HepG2 (cell line): ENCODE data around the gene RPL19. TPM values are rescaled to one million over a fixed set of nuclear protein-coding genes. Genes with fewer than 3 reads are reported as not detected.

Experiments used
- ATAC-seq: fragments of 200-7000 bp; cut with Tn5 transposase; 3 replicates; pipeline ENCODE4 v1.9.1; 2020; ENCODE audit warnings: mild to moderate bottlenecking, moderate library complexity
- BruUV-seq: library from RNA; stranded (reverse); fragments of 400-500 nt; replicated peaks from 2 replicates; lab custom pipeline; 2021; lab: Mats Ljungman, UMichigan
- CTCF ChIA-PET: fragments of 300-600 bp; formaldehyde crosslinking; extraction: SDS; loops from one replicate; lab custom pipeline; 2021; ENCODE audit warnings: low total read pairs, inconsistent platforms, low intra/inter-chr PET ratio; lab: Yijun Ruan, JAX
- POLR2A ChIA-PET: fragments of 350-600 bp; sonication (Branson Sonifier 250); formaldehyde crosslinking; loops from one replicate; lab custom pipeline; 2020; ENCODE audit warnings: antibody characterized with exemption, inconsistent platforms; lab: Yijun Ruan, JAX
- DNase-seq: peaks from one replicate; pipeline ENCODE4 v3.0.0-alpha.2; 2015; ENCODE audit warnings: low spot score
- FAIRE-seq: peaks from 3 replicates; lab custom pipeline; 2011; peaks lifted over from hg19 to GRCh38; lab: Jason Lieb, UNC
- H2AFZ ChIP-seq: one replicate; pipeline ENCODE4 v1.6.1; 2011; ENCODE audit warnings: low read length, inconsistent platforms
- H3K27ac ChIP-seq: fragments of 300-600 bp; 3 replicates; pipeline ENCODE4 v1.8.0; 2011; ENCODE audit warnings: mixed run types, mild to moderate bottlenecking, mixed read lengths, low read length, inconsistent platforms; ENCODE audit not compliant: insufficient read depth; ENCODE audit errors: extremely low read length
- H3K27me3 ChIP-seq, 2 experiments: fragments of 200-600 bp in 1 of 2; 2 replicates in 1 of 2; 3 replicates in 1 of 2; pipeline versions ENCODE4 v1.6.0 to v1.8.0; 2011; ENCODE audit warnings: low read length in 2 of 2, mild to moderate bottlenecking in 2 of 2, moderate library complexity in 2 of 2, inconsistent platforms in 1 of 2; ENCODE audit not compliant: insufficient read depth in 2 of 2, control insufficient read depth in 1 of 2
- H3K36me3 ChIP-seq, 2 experiments: fragments of 200-600 bp in 1 of 2; replicated peaks in 1 of 2; 2 replicates in 1 of 2; 3 replicates in 1 of 2; pipeline versions ENCODE4 v1.5.1 to v1.8.0; 2011; ENCODE audit warnings: low read length in 2 of 2, inconsistent platforms in 1 of 2; ENCODE audit not compliant: insufficient read depth in 2 of 2, control insufficient read depth in 1 of 2
- H3K4me1 ChIP-seq: 2 replicates; pipeline ENCODE4 v1.5.1; 2012; ENCODE audit warnings: low read length, inconsistent platforms; ENCODE audit not compliant: insufficient read depth
- H3K4me2 ChIP-seq: 2 replicates; pipeline ENCODE4 v1.6.0; 2011; ENCODE audit warnings: low read depth, low read length, inconsistent platforms
- H3K4me3 ChIP-seq, 3 experiments: fragments of 200-600 bp in 1 of 3; sonication (generic), shearing (Covaris generic) in 1 of 3; replicated peaks in 1 of 3; 2 replicates each; pipeline ENCODE4 v1.5.1; 2011 to 2016; ENCODE audit warnings: low read length in 3 of 3, inconsistent platforms in 2 of 3, low read depth in 2 of 3, mild to moderate bottlenecking in 2 of 3, control low read depth in 1 of 3, mixed read lengths in 1 of 3; ENCODE audit not compliant: insufficient read depth in 1 of 3
- H3K79me2 ChIP-seq: one replicate; pipeline ENCODE4 v1.6.1; 2011; ENCODE audit warnings: low read length, inconsistent platforms; ENCODE audit not compliant: insufficient read depth
- H3K9ac ChIP-seq: 2 replicates; pipeline ENCODE4 v1.6.0; 2011; ENCODE audit warnings: mild to moderate bottlenecking, low read depth, low read length, inconsistent platforms; ENCODE audit not compliant: insufficient read depth
- H3K9me3 ChIP-seq: 2 replicates; pipeline ENCODE4 v1.5.1; 2012; ENCODE audit warnings: mild to moderate bottlenecking, low read length
- H4K20me1 ChIP-seq: 2 replicates; pipeline ENCODE4 v1.6.0; 2011; ENCODE audit warnings: inconsistent platforms, mild to moderate bottlenecking, low read length, moderate library complexity; ENCODE audit not compliant: insufficient read depth
- AKAP8 ChIP-seq: sonication (generic); formaldehyde crosslinking; IDR thresholded peaks from 2 replicates; pipeline ENCODE4 v1.5.1; 2020; ENCODE audit warnings: mild to moderate bottlenecking, missing genetic modification reagents
- DNMT1 ChIP-seq: sonication (generic); formaldehyde crosslinking; IDR thresholded peaks from 2 replicates; pipeline ENCODE4 v1.5.1; 2020; ENCODE audit warnings: mild to moderate bottlenecking, missing genetic modification reagents
- KDM4B ChIP-seq: sonication (generic); formaldehyde crosslinking; IDR thresholded peaks from 2 replicates; pipeline ENCODE4 v1.4.0; 2020; ENCODE audit warnings: missing genetic modification reagents
- MTF1 ChIP-seq: sonication (generic); formaldehyde crosslinking; IDR thresholded peaks from 2 replicates; pipeline ENCODE4 v1.5.0; 2020; ENCODE audit warnings: missing genetic modification reagents
- NFATC3 ChIP-seq: sonication (generic); formaldehyde crosslinking; IDR thresholded peaks from 2 replicates; pipeline ENCODE4 v1.5.1; 2020; ENCODE audit warnings: mild to moderate bottlenecking, missing genetic modification reagents
- PLSCR1 ChIP-seq: sonication (generic); formaldehyde crosslinking; IDR thresholded peaks from 2 replicates; pipeline ENCODE4 v1.5.0; 2020; ENCODE audit warnings: missing genetic modification reagents, mild to moderate bottlenecking, borderline replicate concordance
- RBFOX2 ChIP-seq: fragments of 200-400 bp; formaldehyde crosslinking; IDR thresholded peaks from 2 replicates; pipeline ENCODE4 v1.6.1; 2017; ENCODE audit warnings: low read depth, mild to moderate bottlenecking, low read length
- SCMH1 ChIP-seq: sonication (generic); formaldehyde crosslinking; IDR thresholded peaks from 2 replicates; pipeline ENCODE4 v1.9.0; 2021; ENCODE audit warnings: missing genetic modification reagents, mild to moderate bottlenecking, borderline replicate concordance
- SIN3A ChIP-seq: IDR thresholded peaks from 2 replicates; pipeline ENCODE4 v1.6.1; 2011; ENCODE audit warnings: low read depth, mild to moderate bottlenecking, control low read depth, low read length, borderline replicate concordance
- SRSF4 ChIP-seq: fragments of 200-400 bp; formaldehyde crosslinking; IDR thresholded peaks from one replicate; pipeline ENCODE4 v1.6.1; 2018; ENCODE audit warnings: mild to moderate bottlenecking, low read depth, low read length, moderate library complexity; ENCODE audit not compliant: poor library complexity, severe bottlenecking
- U2AF1 ChIP-seq: fragments of 200-400 bp; formaldehyde crosslinking; optimal IDR thresholded peaks from 2 replicates; pipeline ENCODE3; 2017; ENCODE audit warnings: mild to moderate bottlenecking, low read depth, low read length
- ZNF574 ChIP-seq: sonication (generic); formaldehyde crosslinking; IDR thresholded peaks from 2 replicates; pipeline ENCODE4 v1.4.0; 2020; ENCODE audit warnings: missing genetic modification reagents
- ZNF678 ChIP-seq: sonication (generic); formaldehyde crosslinking; IDR thresholded peaks from 2 replicates; pipeline ENCODE4 v1.4.0; 2020; ENCODE audit warnings: mild to moderate bottlenecking, missing genetic modification reagents
- ZNF766 ChIP-seq: sonication (generic); formaldehyde crosslinking; IDR thresholded peaks from 2 replicates; pipeline ENCODE4 v1.5.0; 2020; ENCODE audit warnings: missing genetic modification reagents, borderline replicate concordance
- WGBS: methylation state at CpG from one replicate; pipeline ENCODE4 v1.1.6; 2017; ENCODE audit warnings: low lambda C conversion rate; 5-methylcytosine and 5-hydroxymethylcytosine counted together
- in situ Hi-C: cut with HindIII; loops from 2 replicates; pipeline ENCODE4 v1.10.0; 2017; ENCODE audit warnings: low pct_unique_long_range_greater_than_20kb; ENCODE audit not compliant: extremely low pct_ligation_motif_present
- intact Hi-C: fragments of 100-400 bp; cut with micrococcal nuclease; formaldehyde crosslinking; loops from one replicate; pipeline ENCODE4 v1.10.0; 2022; ENCODE audit not compliant: unreplicated experiment
- polyA plus RNA-seq, 8 experiments: library from polyadenylated mRNA; depleted of rRNA in 3 of 8; stranded (reverse) in 7 of 8; unstranded in 1 of 8; fragments of >200 nt; fragmentation: Illumina TruSeq in 4 of 8; extraction: Trizol in 4 of 8; gene quantifications; 2 replicates each; pipeline versions ENCODE4 v1.2.1 to v1.2.3, GENCODE V29; 2011 to 2016; ENCODE audit warnings: low read depth in 4 of 8, missing spikeins in 1 of 8, mixed read lengths in 1 of 8; ENCODE audit not compliant: insufficient read depth in 1 of 8
- total RNA-seq, 5 experiments: library from RNA; depleted of rRNA; stranded (reverse); fragments of >200 nt; fragmentation: Illumina TruSeq; extraction: Trizol; gene quantifications; 2 replicates each; pipeline ENCODE4 v1.2.3, GENCODE V29; 2016; ENCODE audit warnings: low read depth in 1 of 5
- TF ChIP-seq, protein P1 (sequence below): sonication (generic); formaldehyde crosslinking; conservative IDR thresholded peaks from 2 replicates; pipeline ENCODE4 v1.8.1; 2023; ENCODE audit warnings: missing genetic modification reagents

The RPL19 gene
- total and polyA plus RNA-seq, 2 of the 13 experiments (the other 11 are each of a cell fraction or from before 2014, with no cell fraction given), result 2,522 to 2,768 TPM

GRCh38 chr17:39191750-39192510 lies 8.2 kb upstream of the RPL19 start:
- no peaks in the 10 kb centered on the region for H3K9me3 ChIP-seq
- H3K79me2 ChIP-seq, result no peaks in the 10 kb centered on the region
- 0 out of 5 replicates have a peak, but pooled peaks cover 0 to 1% of the 10 kb centered on the region in 2 experiments for H3K36me3 ChIP-seq
- no peak for ATAC-seq
- H3K4me3 ChIP-seq, result no peak overlapping the region
- in situ Hi-C loops (no loop called here), intact Hi-C loops (loop anchor here (5.0 kb wide), 1 partner anchor 50 kb away; no protein-coding TSS in a partner anchor)
- POLR2A ChIA-PET, result no interaction called here
- CTCF ChIA-PET, result no interaction called here
- peaks cover 25% of the 10 kb centered on the region for H3K4me1 ChIP-seq
- WGBS, result 86% methylated on average over 9 of the region's 9 CpGs
- H2AFZ ChIP-seq, result no peak overlapping the region
- H3K27me3 ChIP-seq, result no peaks in the 10 kb centered on the region
- no peaks in the 10 kb centered on the region for H4K20me1 ChIP-seq
- H3K27ac ChIP-seq, result no peak overlapping the region
- FAIRE-seq, result no peak
- DNase-seq, result no peak
- H3K4me2 ChIP-seq, result no peak overlapping the region
- H3K9ac ChIP-seq, result no peak overlapping the region
- TF ChIP-seq RBFOX2, result no peak
- TF ChIP-seq ZNF574, result no peak
- no peak for TF ChIP-seq SRSF4
- TF ChIP-seq, protein P1, sequence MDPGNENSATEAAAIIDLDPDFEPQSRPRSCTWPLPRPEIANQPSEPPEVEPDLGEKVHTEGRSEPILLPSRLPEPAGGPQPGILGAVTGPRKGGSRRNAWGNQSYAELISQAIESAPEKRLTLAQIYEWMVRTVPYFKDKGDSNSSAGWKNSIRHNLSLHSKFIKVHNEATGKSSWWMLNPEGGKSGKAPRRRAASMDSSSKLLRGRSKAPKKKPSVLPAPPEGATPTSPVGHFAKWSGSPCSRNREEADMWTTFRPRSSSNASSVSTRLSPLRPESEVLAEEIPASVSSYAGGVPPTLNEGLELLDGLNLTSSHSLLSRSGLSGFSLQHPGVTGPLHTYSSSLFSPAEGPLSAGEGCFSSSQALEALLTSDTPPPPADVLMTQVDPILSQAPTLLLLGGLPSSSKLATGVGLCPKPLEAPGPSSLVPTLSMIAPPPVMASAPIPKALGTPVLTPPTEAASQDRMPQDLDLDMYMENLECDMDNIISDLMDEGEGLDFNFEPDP, result no peak
- no peak for TF ChIP-seq NFATC3 (CRISPR knock-in tag)
- TF ChIP-seq DNMT1 (CRISPR knock-in tag), result no peak
- no peak for TF ChIP-seq AKAP8 (CRISPR knock-in tag)
- TF ChIP-seq MTF1 (CRISPR knock-in tag), result no peak
- TF ChIP-seq SCMH1 (CRISPR knock-in tag), result no peak
- no peak for TF ChIP-seq KDM4B (CRISPR knock-in tag)
- TF ChIP-seq ZNF678 (CRISPR knock-in tag), result no peak
- no peak for TF ChIP-seq U2AF1
- no peak for TF ChIP-seq ZNF766 (CRISPR knock-in tag)
- TF ChIP-seq PLSCR1 (CRISPR knock-in tag), result no peak
- no peak for TF ChIP-seq SIN3A
- BruUV-seq, result no TSS peak
